ENCODE results near the gene DUSP11.

DNA sequence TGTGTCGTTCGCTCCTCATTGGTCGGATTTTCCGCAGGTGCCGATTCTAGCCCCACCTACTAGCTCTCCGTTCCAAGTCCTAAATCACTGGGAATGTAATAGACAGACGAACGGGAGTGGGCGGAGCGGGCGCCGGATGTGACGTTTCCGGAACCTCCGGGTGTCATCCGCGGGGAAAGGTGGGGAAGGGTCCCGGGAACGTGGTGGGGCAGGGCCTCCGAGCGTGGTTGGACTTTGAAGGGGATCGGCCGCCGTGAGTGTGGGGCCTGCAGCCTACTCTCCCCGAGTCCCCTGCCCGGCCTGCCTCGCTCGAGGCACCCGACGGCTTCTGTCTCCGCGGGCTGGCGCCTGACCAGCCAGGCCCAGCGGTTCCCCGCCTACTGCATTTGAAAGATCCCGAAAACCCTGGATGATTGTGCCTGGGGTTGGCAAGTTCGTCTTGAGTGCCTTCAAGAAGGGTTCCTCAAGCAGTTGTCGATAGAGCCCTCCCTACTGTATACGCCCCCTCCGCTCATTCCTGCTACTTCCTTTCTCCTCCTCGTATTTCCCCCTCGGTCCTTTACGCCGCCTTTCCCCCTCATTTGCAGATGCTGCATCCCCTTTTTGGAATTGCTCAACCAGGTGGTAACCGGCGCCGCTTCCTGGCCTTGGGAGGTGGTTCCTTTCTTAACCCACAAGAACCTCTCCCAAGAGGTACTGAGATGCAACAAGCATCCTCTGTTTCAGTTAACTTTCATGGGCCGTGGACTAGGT is 49.1 kb upstream of the DUSP11 start, which contains the start of gene STAMBP:
- TF ChIP-seq POLR2A (IDR thresholded peaks at IDR 0.05; ENCODE audit: low read depth, low read length) = peak; percentile 65; the same call in 1 of the 2 replicates
- TF ChIP-seq TAF1 (IDR thresholded peaks at IDR 0.05; ENCODE audit: borderline replicate concordance, low read depth, low read length) = peak; percentile 22; the same call in 1 of the 2 replicates
- TF ChIP-seq POLR2AphosphoS5 (IDR thresholded peaks at IDR 0.05; ENCODE audit: low read depth, low read length) = peak; percentile 71; the same call in 1 of the 2 replicates
